PC-3 (cell line): ENCODE results near the gene ZNF236.
"Not testable (repeated sequence)": the region's sequence is repeated elsewhere in the genome, so short reads cannot be mapped to it uniquely, and the experiment has no call there.

Experiments
- EZH2 ChIP-seq: fragments of 300-600 bp; sonication (generic); IDR thresholded peaks from one replicate; pipeline ENCODE4 v1.6.1; 2017; ENCODE audit warnings: antibody characterized with exemption, mild to moderate bottlenecking, low read length; ENCODE audit not compliant: unreplicated experiment
- EZH2phosphoT487 ChIP-seq: fragments of 300-600 bp; sonication (generic); IDR thresholded peaks from 2 replicates; pipeline ENCODE4 v1.6.1; 2018; ENCODE audit warnings: mild to moderate bottlenecking, antibody characterized with exemption, low read length, borderline replicate concordance
- TF ChIP-seq, protein P1 (sequence below): fragments of 300-600 bp; sonication (generic); conservative IDR thresholded peaks from 2 replicates; pipeline ENCODE4 v1.5.1; 2017; ENCODE audit warnings: antibody characterized with exemption, low read depth, mild to moderate bottlenecking, low read length

GRCh38 chr18:76944346-76944745 lies 122.0 kb downstream of the ZNF236 start:
- TF ChIP-seq, protein P1, sequence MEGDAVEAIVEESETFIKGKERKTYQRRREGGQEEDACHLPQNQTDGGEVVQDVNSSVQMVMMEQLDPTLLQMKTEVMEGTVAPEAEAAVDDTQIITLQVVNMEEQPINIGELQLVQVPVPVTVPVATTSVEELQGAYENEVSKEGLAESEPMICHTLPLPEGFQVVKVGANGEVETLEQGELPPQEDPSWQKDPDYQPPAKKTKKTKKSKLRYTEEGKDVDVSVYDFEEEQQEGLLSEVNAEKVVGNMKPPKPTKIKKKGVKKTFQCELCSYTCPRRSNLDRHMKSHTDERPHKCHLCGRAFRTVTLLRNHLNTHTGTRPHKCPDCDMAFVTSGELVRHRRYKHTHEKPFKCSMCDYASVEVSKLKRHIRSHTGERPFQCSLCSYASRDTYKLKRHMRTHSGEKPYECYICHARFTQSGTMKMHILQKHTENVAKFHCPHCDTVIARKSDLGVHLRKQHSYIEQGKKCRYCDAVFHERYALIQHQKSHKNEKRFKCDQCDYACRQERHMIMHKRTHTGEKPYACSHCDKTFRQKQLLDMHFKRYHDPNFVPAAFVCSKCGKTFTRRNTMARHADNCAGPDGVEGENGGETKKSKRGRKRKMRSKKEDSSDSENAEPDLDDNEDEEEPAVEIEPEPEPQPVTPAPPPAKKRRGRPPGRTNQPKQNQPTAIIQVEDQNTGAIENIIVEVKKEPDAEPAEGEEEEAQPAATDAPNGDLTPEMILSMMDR, result not testable (repeated sequence)
- TF ChIP-seq EZH2, EZH2phosphoT487: not testable (repeated sequence)
